Measurements from ENCODE around the gene TBX21. TPM values are rescaled to one million over a fixed set of nuclear protein-coding genes. Genes with fewer than 3 reads are reported as not detected.

The TBX21 gene
- total RNA-seq, 4 donors from 2014 or later, result 0.42 to 2.2 (median 0.61) TPM

DNA sequence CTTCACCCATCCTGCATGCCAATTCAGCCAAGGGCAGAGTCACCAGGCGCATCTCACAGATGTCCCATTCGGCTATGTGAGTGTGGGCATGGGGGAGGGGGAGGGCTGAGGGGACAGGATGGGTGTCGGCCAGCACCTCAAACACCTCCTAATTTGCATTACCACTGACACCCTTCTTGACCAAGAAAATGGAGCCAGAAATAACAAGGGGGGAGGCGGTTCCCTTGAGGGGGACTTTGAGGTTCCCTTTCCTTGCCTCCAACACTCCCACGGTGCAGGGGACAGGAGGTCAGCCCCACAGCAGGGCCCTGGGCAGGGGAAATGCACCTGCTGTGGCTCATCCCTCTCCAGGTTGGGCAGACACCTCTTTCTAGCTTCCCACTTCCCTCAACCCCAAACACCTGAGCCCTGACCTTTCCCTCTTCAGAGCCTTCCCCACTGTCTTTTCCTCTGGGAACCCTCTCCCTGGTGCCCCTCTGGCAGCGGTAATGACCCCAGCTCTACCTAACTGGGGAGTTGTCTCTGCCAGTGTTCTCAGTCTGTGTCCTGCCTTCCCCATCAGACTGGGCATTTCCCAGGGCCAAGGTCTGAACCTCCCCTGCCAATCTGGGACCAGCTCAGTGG is 18.2 kb upstream of the TBX21 start:
- Histone ChIP-seq H3K27ac (replicated peaks in 1 of 4) (no peak overlapping the region), H3K27me3 (peaks cover 0 to 57% (median 6%) of the 10 kb centered on the region in 4 donors), H3K9me3 (no peaks in the 10 kb centered on the region), H3K4me3 (no peak overlapping the region), H3K4me1 (no peaks in the 10 kb centered on the region), H3K36me3 (peaks cover 3 to 19% (median 18%) of the 10 kb centered on the region in 4 donors)
- TF ChIP-seq POLR2AphosphoS5 (IDR thresholded peaks at IDR 0.05) (no peak), EP300 (IDR thresholded peaks at IDR 0.05) (no peak), CTCF (IDR thresholded peaks at IDR 0.05) (no peak), POLR2A (IDR thresholded peaks at IDR 0.05; ENCODE audit: low read depth) (no peak)
- 79% methylated on average over 6 of the region's 6 CpGs for WGBS
- intact Hi-C loops (cut with DNase I), result no loop called here
- no peak for DNase-seq (ENCODE audit: extremely low spot score)

DNA sequence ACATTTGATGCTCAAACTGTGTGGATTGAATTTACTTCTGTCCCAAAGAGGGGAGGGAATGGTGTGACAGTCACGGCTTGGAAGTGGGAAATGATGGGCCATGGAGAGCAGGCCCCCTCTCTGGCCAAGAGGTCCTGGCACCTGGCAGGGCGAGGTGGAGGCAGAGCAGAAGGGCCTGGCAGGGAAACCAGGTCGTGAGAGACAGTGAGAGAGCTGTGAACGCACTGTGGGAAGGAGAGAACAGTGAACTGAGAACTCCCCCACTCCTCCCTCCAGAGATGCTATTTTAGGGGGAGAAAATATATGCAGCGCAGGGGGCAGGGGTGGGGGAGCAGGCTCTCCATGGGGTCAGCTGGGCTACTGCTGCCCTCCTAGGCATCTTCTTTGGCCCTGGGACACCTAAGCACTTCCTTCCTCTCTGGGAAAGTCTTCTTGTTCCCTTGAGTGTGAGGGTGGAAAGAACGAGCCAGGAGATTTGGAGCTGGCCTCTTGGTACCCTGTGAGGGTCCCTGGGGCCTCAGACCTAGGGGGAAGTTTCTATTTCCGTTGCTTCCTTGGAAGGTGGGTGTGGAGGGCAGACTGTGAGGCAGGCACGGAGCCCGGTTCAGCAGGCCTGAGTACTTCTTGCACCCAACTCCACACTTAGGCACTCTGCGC is 17.2 kb upstream of the TBX21 start:
- Histone ChIP-seq H3K36me3 (peaks cover 0 to 10% (median 9%) of the 10 kb centered on the region in 4 donors), H3K27me3 (peaks cover 0 to 66% (median 9%) of the 10 kb centered on the region in 4 donors), H3K4me1 (peaks cover 3 to 5% (median 4%) of the 10 kb centered on the region in 4 donors), H3K9me3 (no peaks in the 10 kb centered on the region), H3K4me3 (no peak overlapping the region), H3K27ac (replicated peaks in 1 of 4) (no peak overlapping the region)
- intact Hi-C loops (cut with DNase I), result no loop called here
- no peak for DNase-seq (ENCODE audit: extremely low spot score)
- 74% methylated on average over 9 of the region's 10 CpGs for WGBS
- TF ChIP-seq CTCF (IDR thresholded peaks at IDR 0.05), result no peak
- TF ChIP-seq POLR2AphosphoS5 (IDR thresholded peaks at IDR 0.05), result no peak
- no peak for TF ChIP-seq POLR2A (IDR thresholded peaks at IDR 0.05; ENCODE audit: low read depth)
- TF ChIP-seq EP300 (IDR thresholded peaks at IDR 0.05), result no peak

GRCh38 chr17:47716375-47716774 is 16.7 kb upstream of the TBX21 start:
- no peak for TF ChIP-seq CTCF (IDR thresholded peaks at IDR 0.05)
- TF ChIP-seq EP300 (IDR thresholded peaks at IDR 0.05), result no peak
- TF ChIP-seq POLR2A (IDR thresholded peaks at IDR 0.05; ENCODE audit: low read depth), result no peak
- TF ChIP-seq POLR2AphosphoS5 (IDR thresholded peaks at IDR 0.05), result no peak
- Histone ChIP-seq H3K36me3 (peaks cover 0 to 4% (median 4%) of the 10 kb centered on the region in 4 donors), H3K4me1 (peaks cover 9 to 11% (median 10%) of the 10 kb centered on the region in 4 donors), H3K27ac (replicated peaks in 1 of 4) (no peak overlapping the region), H3K27me3 (peaks cover 0 to 72% (median 12%) of the 10 kb centered on the region in 4 donors), H3K4me3 (no peak overlapping the region), H3K9me3 (no peaks in the 10 kb centered on the region)
- intact Hi-C loops (cut with DNase I), result no loop called here
- DNase-seq (ENCODE audit: extremely low spot score), result no peak
- 90% methylated on average over 3 of the region's 3 CpGs for WGBS

GRCh38 chr17:47717261-47717697 is 15.8 kb upstream of the TBX21 start:
- intact Hi-C loops (cut with DNase I), result no loop called here

More at GRCh38 chr17:47717261-47717697, 15.8 kb upstream of the TBX21 start:
- 56% methylated on average over 1 of the region's 2 CpGs for WGBS
- Histone ChIP-seq H3K27ac (replicated peaks in 1 of 4) (no peak overlapping the region), H3K36me3 (no peaks in the 10 kb centered on the region), H3K9me3 (no peaks in the 10 kb centered on the region), H3K4me1 (peaks cover 9 to 18% (median 15%) of the 10 kb centered on the region in 4 donors), H3K27me3 (peaks cover 0 to 81% (median 12%) of the 10 kb centered on the region in 4 donors), H3K4me3 (no peak overlapping the region)
- TF ChIP-seq POLR2A (IDR thresholded peaks at IDR 0.05; ENCODE audit: low read depth) (no peak), EP300 (IDR thresholded peaks at IDR 0.05) (no peak), CTCF (IDR thresholded peaks at IDR 0.05) (peak in 1 of 3 experiments; percentile 27), POLR2AphosphoS5 (IDR thresholded peaks at IDR 0.05) (no peak)
- DNase-seq (ENCODE audit: extremely low spot score), result no peak
